ENCODE results near the gene PRMT1. TPM values are rescaled to one million over a fixed set of nuclear protein-coding genes. Genes with fewer than 3 reads are reported as not detected.

The PRMT1 gene
- total RNA-seq, 1 experiment from 2014 or later, result 326 TPM

DNA sequence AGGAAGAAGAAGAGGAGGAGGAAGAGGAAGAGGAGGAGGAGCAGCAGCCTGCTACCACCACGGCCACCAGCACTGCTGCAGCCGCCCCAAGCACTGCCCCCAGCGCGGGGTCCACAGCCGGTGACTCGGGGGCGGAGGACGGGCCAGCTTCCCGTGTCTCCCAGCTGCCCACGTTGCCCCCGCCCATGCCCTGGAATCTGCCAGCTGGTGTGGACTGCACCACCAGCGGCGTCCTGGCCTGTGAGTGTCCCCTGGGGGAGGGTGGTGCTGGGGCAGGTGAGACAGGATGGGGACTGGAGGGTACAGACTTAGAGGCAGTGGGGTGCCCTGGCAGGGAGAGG is 23.6 kb upstream of the PRMT1 start:
- POLR2A ChIA-PET, result interaction anchor here (1.1 kb wide), 1 partner anchor 11 kb away, joined by 4 read pairs; the partner anchor contains the start of gene SCAF1
- H3K4me1 ChIP-seq, result no peaks in the 10 kb centered on the region
- no TSS peak for BruUV-seq (replicated peaks)
- Mint-ChIP-seq H3K27me3 (ENCODE audit: insufficient read depth, unreplicated experiment) (no peaks in the 10 kb centered on the region), H3K4me3 (ENCODE audit: unreplicated experiment) (no peak overlapping the region), H3K9me3 (ENCODE audit: unreplicated experiment) (no peaks in the 10 kb centered on the region), H3K27ac (ENCODE audit: unreplicated experiment) (no peak overlapping the region), H3K36me3 (ENCODE audit: insufficient read depth, unreplicated experiment) (peaks cover 83% of the 10 kb centered on the region), H3K4me1 (ENCODE audit: low read depth, unreplicated experiment) (no peaks in the 10 kb centered on the region)
- no peak overlapping the region for H3K4me3 ChIP-seq (ENCODE audit: low read depth, low read length)
- peaks cover 8% of the 10 kb centered on the region; the same call in 1 of the 2 replicates for H3K36me3 ChIP-seq (ENCODE audit: control insufficient read depth, insufficient read depth, low read length)
- TF ChIP-seq, protein P1, sequence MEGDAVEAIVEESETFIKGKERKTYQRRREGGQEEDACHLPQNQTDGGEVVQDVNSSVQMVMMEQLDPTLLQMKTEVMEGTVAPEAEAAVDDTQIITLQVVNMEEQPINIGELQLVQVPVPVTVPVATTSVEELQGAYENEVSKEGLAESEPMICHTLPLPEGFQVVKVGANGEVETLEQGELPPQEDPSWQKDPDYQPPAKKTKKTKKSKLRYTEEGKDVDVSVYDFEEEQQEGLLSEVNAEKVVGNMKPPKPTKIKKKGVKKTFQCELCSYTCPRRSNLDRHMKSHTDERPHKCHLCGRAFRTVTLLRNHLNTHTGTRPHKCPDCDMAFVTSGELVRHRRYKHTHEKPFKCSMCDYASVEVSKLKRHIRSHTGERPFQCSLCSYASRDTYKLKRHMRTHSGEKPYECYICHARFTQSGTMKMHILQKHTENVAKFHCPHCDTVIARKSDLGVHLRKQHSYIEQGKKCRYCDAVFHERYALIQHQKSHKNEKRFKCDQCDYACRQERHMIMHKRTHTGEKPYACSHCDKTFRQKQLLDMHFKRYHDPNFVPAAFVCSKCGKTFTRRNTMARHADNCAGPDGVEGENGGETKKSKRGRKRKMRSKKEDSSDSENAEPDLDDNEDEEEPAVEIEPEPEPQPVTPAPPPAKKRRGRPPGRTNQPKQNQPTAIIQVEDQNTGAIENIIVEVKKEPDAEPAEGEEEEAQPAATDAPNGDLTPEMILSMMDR (IDR thresholded peaks at IDR 0.05; ENCODE audit: insufficient read depth in 1 of 2, low read depth in 1 of 2, low read length in 1 of 2, severe bottlenecking in 1 of 2, unreplicated experiment in 1 of 2), result no peak
- intact Hi-C loops (cut with micrococcal nuclease; ENCODE audit: unreplicated experiment), result no loop called here
- H3K27me3 ChIP-seq (replicated peaks; ENCODE audit: control insufficient read depth, insufficient read depth, low read length), result no peaks in the 10 kb centered on the region
- CTCF ChIA-PET, result no interaction called here
- H3K9me3 ChIP-seq, result no peaks in the 10 kb centered on the region
- DNase-seq, result no peak

DNA sequence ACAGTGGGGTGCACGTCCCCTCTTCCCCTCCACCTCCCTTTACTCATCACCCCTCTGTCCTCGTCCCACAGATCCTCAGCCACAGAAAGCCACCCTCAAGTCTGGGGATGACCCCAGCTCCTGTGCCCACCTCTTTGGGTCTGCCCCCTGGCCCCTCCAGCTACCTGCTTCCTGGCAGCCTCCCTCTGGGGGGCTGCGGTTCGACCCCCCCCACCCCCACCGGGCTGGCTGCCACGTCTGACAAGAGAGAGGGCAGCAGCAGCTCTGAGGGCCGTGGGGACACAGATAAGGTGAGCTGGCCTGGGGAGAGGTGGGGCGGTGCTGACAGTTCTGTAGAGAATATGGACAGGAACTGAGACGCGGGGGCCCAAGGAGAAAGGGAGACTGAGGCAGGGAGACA is 22.5 kb upstream of the PRMT1 start:
- no peaks in the 10 kb centered on the region for H3K27me3 Mint-ChIP-seq (ENCODE audit: insufficient read depth, unreplicated experiment)
- Histone ChIP-seq H3K36me3 (ENCODE audit: control insufficient read depth, insufficient read depth, low read length) (peaks cover 17% of the 10 kb centered on the region), H3K9me3 (no peaks in the 10 kb centered on the region), H3K4me3 (ENCODE audit: low read depth, low read length) (no peak overlapping the region), H3K4me1 (no peaks in the 10 kb centered on the region), H3K27me3 (replicated peaks; ENCODE audit: control insufficient read depth, insufficient read depth, low read length) (no peaks in the 10 kb centered on the region)
- TF ChIP-seq, protein P1 (IDR thresholded peaks at IDR 0.05; ENCODE audit: insufficient read depth in 1 of 2, low read depth in 1 of 2, low read length in 1 of 2, severe bottlenecking in 1 of 2, unreplicated experiment in 1 of 2), result no peak
- peak overlapping the region; percentile 45 for H3K27ac Mint-ChIP-seq (ENCODE audit: unreplicated experiment)
- BruUV-seq (replicated peaks), result no TSS peak
- H3K9me3 Mint-ChIP-seq (ENCODE audit: unreplicated experiment), result no peaks in the 10 kb centered on the region
- no peak overlapping the region for H3K4me3 Mint-ChIP-seq (ENCODE audit: unreplicated experiment)
- H3K36me3 Mint-ChIP-seq (ENCODE audit: insufficient read depth, unreplicated experiment), result peaks cover 83% of the 10 kb centered on the region
- ChIA-PET POLR2A (interaction anchor here (1.1 kb wide), 1 partner anchor 13 kb away, joined by 4 read pairs; the partner anchor contains the start of gene SCAF1), CTCF (interaction anchor here (1.8 kb wide), 1 partner anchor 10 kb away, joined by 6 read pairs; no protein-coding TSS in a partner anchor)
- intact Hi-C loops (cut with micrococcal nuclease; ENCODE audit: unreplicated experiment), result no loop called here
- no peak for DNase-seq
- no peaks in the 10 kb centered on the region for H3K4me1 Mint-ChIP-seq (ENCODE audit: low read depth, unreplicated experiment)

DNA sequence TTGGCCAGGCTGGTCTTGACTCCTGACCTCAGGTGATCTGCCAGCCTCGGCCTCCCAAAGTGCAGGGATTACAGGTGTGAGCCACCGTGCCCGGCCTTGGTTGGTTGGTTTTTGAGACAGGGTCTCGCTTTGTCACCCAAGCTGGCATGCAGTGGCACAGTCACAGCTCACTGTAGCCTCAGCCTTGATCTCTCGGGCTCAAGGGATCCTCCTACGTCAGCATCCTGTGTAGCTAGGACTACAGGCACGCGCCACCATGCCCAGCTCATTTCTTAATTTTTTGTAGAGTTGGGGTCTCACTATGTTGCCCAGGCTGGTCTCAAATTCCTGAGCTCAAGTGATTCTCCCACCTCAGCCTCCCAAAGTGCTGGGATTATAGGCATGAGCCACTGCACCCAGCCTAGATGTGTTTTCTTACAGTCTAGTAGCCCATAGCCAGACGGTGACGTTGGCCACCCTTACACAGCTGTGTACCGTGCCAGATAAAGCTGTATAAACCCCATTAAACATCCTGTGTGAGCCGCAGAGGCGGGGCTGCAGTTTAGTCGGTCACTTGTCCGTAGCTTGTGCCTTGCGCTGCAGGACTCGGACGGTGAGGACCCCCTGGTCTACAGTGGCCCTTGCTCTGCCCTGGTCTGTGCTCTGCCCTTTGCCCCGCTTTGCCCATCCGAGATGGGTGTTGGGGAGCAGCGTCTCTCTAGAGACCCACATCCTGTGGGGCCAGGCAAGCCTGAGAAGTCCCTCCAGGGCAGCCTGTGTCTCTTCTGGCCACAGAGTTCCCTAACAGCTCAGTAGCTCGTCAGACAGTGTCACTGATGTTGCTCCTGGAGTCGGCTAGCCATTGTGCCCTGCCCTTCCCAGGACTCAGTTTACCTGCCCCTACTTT is 21.3 kb upstream of the PRMT1 start:
- Histone ChIP-seq H3K4me1 (no peaks in the 10 kb centered on the region), H3K4me3 (ENCODE audit: low read depth, low read length) (no peak overlapping the region), H3K36me3 (ENCODE audit: control insufficient read depth, insufficient read depth, low read length) (peaks cover 22% of the 10 kb centered on the region), H3K27me3 (replicated peaks; ENCODE audit: control insufficient read depth, insufficient read depth, low read length) (no peaks in the 10 kb centered on the region), H3K9me3 (peaks cover 8% of the 10 kb centered on the region)
- BruUV-seq (replicated peaks), result no TSS peak
- Mint-ChIP-seq H3K27ac (ENCODE audit: unreplicated experiment) (no peak overlapping the region), H3K27me3 (ENCODE audit: insufficient read depth, unreplicated experiment) (no peaks in the 10 kb centered on the region), H3K36me3 (ENCODE audit: insufficient read depth, unreplicated experiment) (peaks cover 83% of the 10 kb centered on the region), H3K4me1 (ENCODE audit: low read depth, unreplicated experiment) (no peaks in the 10 kb centered on the region), H3K9me3 (ENCODE audit: unreplicated experiment) (no peaks in the 10 kb centered on the region), H3K4me3 (ENCODE audit: unreplicated experiment) (no peak overlapping the region)
- no peak for DNase-seq
- ChIA-PET POLR2A (interaction anchor here (1.4 kb wide), 1 partner anchor 16 kb away, joined by 3 read pairs; the partner anchor contains the start of gene RRAS), CTCF (interaction anchor here (1.8 kb wide), 1 partner anchor 8 kb away, joined by 6 read pairs; no protein-coding TSS in a partner anchor)
- TF ChIP-seq, protein P1 (IDR thresholded peaks at IDR 0.05; ENCODE audit: insufficient read depth in 1 of 2, low read depth in 1 of 2, low read length in 1 of 2, severe bottlenecking in 1 of 2, unreplicated experiment in 1 of 2), result no peak
- intact Hi-C loops (cut with micrococcal nuclease; ENCODE audit: unreplicated experiment), result no loop called here
